D341Med (cell line): ENCODE measurements around the gene KRT16.
"Not testable (repeated sequence)": the region's sequence is repeated elsewhere in the genome, so short reads cannot be mapped to it uniquely, and the experiment has no call there.

Source experiments
- DNase-seq: peaks from one replicate; pipeline ENCODE4 v3.0.0; 2012; ENCODE audit warnings: low spot score

Gene KRT16

DNA sequence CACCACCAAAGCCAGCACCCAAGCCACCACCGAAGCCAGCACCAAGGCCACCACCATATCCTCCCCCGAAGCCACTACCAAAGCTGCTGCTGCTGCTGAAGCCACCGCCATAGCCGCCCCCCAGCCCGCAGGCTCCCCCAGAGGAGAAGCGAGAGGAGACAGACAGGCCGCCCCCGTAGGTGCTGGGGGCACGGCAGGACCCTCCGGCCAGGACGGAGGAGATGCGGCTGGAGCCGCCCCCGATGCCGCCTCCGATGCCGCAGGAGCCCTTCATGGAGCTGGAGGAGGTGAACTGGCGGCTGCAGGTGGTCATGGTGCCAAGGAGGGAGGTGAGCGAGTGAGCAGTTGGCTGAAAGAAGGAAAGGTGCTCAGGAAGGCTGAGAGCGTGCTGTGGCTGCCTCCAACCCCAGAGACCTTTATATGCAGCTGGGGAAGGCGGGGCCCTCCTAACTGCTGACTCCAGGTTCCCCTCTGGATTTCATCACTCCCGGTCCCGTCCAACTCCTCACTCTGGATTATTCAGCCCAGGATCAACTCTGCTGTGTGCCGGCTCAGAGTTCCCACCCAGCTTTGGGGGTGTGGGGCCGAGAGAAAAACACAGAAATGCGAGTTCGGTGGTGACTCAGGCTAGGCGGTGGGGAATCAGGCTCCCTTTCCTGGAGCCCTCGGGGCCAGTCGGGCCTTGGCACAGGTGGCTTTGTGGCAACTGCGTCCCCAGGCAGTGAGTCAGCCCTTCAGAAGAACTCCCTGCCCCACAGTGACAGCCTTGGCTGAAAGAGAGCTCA is at the start of gene KRT16:
TSS of gene KRT16 (minus strand) at position 392 of the 785 bp plus-strand sequence. CDS start at position 313, 79 bp downstream.
- not testable (repeated sequence) for DNase-seq

DNA sequence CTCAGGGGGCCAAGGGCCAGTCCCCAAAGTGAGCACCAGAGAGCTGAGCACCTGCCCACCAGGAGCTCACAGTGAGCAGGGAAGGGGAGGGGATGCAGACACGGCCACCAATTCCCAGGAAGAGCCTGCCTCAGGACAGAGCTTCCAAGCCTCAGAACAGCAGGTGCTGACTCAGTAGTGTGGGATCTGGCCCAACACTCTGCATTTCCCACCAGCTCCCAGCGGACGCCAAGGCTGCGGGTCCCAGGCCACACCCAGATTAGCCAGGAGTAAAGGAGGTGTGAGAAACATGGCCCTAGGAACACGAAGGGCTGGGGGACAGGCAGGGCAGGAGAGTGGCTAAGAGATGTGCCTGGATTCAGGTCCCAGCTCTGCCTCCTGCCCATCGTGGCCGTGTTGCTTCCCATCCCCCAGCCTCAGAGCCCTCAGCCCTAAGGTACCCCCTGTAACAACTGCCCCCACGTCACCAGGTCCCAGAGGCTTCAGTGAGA is 47.7 kb upstream of the KRT16 start:
- DNase-seq: no peak

DNA sequence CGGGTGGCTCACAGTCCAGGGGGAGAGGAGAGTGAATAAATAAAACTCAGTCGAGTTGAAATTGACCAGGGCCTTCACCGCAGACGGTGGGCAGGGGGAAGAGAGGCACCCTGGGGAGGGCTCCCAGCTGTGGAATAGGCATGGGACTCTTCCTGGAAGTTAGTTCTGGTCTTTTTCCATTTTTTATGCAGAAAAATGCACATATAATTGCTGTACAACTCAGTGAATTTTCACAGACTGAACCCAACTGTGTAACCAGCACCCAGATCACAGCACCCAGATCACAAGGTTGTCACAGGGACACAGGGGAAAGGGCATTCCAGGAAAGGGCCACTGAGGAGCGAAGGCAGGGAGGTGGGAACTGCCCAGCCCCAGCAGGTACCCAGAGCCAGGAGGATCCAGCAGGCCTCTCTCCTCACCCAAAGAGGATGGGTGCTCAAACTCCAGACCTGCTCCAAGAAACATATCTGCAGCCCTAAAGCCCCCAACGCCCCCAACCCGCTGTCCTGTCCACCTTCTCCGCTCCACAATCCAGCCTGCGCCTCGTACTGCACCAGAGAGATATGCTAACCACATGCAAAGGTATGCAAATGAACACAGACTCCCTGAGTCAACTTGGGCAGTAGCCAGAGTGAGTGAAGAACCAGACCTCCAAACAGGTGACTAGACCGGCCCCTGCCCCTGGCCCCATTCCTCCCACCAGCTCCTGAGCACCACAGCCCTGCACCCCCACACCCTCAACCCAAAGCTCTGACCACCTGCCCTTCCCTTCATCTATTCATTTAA is 47.1 kb upstream of the KRT16 start:
- no peak for DNase-seq

DNA sequence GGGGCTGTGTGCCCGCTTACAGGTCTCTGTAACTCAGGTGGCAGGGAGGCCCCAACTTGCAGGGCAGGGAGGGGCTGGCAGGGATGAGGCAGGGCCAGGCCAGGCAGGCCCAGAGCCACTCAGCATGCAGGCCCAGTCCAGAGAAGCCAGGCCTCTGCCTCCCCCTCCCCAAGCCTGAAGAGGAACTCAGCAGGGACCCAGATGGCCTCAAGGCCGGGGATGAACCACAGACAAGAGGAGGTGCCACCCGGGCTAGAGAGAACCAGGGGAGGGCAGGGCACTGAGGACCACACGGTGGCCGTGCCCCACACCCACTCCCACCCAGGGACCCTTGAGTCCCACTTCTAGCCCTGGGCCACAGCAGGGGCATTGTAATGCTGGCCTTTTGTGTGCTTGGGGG is 46.3 kb upstream of the KRT16 start:
- DNase-seq: no peak

DNA sequence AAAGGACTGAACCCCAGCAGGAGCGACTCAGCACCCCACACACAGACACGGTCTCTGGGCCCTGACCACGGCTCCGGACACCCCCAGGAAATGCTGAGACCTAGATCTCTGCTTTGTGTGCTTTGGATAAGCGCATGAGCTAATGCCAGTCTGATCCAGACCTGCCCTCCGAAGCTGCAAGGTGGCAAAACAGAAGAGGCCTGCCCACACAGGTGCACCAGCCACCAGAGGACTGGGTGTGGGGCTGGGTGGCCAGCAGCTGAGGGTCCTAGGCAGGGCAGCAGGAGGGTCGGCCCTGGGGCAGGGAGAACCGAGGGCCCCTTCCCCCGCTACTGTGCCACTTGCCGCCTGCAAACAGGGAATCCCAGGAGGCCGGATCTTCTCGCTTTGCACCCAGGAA is 45.4 kb upstream of the KRT16 start:
- no peak for DNase-seq

DNA sequence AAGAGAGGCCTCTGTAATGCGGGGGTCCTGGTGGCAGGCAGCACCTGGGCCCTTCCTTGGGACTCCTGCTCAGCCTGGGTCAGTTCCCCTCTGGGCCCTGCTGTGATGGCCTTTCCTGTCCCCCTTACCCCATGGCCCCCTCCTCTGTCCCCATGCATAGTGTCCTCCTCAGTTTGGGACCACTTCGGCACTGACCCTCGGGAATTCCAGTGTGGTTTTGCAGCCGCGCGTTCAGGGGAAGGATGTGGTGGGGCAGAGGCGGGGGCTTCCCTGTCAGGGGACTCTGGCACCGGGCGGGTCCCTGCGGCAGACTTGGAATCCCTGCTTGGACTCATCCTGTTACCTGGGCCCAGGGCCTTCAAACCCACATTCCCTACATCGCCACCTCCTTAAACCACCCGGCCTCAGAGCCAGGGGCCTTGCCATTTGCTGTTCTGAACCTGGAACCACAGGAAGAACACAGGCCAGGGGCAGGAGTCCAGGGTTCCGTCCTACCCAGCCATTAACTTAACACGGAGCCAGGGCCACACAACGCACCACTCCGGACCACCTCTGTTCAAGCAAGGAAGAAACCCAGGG is 44.7 kb upstream of the KRT16 start:
- DNase-seq: no peak

DNA sequence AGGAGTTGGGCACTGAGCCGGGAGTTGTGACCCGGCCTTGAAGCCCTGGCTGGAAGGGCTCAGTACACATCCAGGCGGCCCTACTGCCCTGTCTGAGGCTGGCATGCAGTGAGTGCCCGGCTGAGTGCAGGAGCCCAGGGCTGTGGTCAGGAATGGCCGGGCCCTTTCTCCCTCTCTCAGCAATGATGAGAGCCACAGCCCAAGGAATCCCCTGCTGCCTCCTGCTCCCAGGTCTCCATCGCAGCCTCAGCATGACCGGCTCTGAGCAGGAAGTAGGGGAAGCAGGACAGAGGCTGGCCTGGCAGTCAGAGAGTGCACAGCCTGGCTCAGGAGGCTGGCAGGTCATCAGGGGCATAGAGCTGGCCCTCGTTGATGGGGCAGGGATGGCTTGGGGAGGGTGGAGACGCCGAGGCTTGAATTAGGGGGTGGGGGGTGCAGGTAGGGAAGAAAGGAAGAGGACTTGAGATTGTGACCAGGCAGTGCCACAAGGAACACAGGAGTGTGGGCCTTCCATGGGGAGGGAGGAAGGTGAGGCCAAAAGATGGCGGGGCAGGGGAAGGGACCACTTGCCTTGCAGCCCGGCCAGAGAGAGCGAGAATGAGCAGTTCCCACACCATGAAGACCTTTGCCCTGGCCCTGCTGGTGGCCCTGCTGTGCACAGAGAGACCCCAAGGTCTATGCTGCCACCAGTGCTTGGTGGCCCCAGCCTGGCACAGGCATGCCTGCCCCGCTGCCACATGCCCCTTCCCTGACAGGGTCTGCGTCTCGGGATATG is 43.9 kb upstream of the KRT16 start:
- DNase-seq: no peak

DNA sequence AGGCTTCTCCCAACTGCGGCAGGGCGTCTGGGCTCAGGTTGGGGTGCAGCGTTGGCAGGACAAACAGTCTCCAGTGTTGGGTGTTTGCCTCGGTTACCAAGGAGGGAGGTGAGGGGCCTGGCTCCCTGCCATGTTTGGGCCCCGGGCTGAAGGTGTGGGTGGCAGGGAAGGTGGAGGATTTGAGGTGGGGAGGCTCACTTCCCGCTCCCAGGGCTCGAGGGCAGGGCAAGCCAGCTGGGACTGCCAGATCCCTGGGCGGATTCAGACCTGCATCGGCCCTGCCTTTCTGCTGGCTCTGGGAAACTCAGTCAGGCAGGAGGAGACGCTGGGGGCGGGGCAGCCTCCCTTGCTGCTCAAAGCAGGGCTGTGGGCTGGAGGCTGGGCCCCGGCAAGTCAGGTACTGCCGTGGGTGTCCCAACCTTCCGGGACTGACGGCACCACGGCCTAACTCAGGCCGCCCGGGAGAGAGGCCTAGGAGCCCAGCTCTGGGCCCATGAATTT is 43.1 kb upstream of the KRT16 start:
- no peak for DNase-seq

DNA sequence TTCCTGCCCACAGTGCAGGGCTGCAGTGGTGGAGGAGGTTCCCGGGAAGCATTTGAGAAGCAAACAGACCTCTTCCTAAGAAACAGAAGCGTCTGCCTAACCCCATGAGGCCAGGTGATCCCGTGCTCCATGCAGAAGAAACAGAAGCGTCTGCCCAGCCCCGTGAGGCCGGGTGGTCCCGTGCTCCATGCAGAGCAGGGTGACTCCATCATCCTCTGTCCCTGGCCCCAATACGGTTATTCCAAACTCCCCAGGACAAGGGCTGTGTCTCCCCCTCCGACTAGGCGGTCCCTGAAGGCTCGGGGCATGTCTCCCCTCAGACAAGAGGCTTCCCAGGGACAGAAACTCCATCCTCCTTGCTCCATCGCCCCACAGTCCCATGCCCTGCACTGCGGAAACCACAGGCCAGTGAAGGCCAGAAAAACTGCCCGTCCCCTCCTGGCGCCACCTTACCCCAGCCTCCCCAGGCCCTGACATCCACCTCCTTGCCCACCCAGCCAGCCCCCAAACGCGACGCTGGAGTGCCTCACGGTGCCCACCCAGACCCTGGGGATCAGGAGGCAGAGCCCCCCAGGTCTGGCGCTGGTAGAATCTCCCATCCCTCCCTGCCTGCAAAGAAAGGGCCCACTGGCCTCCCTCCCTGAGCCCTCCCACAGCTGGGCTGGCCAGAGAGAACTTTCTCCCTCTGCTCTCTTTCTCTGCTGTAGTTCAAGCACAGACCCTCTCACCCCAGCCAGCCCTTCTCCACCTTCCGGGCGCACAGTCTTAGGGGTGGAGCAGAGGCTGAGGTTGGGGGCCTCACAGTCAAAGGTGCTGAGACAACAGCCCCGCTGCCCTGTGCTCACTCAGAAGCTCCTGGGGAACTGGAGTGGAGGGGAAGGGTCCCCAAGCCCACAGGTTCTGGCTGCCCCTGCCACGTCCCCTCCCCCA is 42.4 kb upstream of the KRT16 start:
- DNase-seq: no peak

DNA sequence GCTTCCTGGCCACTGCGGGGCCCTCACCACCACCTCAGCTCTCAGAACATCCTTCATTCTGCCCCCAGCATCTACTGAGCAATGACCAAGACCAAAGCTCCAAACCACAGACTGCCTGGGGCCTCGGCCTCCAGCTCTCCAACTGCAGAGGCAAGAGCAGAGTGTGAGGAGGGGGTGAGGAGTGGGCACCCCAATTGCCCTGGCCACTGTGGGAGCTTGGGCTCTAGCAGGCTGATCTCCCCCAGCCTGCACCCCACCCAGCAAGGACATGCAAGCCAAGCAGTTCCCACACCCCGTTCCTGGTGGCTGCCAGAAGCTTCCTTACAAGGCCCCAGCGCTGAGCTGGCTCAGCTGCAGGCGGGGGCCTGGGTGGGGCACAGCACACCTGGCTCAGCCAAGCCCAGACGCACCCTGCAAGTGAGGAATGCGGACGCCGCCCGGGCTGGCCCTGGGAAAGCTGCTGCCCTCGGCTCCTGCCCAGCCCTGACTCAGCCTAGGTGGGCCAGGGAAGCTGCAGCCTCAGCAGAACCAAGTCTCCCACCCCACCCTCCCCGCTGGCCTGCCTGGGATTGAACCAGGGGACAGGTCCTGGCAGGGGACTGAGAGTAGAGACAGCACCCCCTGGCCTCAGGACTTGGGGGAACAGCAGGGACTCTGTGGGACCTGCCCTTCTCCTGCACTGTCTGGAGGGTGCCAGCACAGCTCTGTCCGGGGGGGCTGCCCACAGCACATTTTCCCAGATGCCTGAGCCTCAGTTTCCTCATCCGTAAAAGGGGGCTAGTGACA is 41.5 kb upstream of the KRT16 start:
- DNase-seq: no peak

DNA sequence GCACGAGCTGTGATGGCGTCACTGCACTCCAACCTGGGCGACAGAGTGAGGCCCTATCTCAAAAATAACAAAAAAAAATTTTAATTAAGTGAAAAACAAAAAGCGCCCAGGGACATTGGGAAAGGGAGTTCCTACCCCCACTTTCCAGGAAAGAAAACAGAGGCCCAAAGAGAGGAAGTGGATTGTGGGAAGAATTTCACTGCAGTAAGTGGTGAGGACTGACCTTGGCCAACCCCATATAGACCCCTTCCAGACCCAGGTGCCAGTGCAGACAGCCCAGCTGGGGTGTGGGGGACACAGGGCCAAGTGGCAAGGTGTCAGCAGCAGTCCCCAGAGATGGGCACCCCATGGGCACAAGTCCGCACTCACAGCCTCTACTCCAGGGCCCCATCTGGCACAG is 40.9 kb upstream of the KRT16 start:
- DNase-seq: no peak

DNA sequence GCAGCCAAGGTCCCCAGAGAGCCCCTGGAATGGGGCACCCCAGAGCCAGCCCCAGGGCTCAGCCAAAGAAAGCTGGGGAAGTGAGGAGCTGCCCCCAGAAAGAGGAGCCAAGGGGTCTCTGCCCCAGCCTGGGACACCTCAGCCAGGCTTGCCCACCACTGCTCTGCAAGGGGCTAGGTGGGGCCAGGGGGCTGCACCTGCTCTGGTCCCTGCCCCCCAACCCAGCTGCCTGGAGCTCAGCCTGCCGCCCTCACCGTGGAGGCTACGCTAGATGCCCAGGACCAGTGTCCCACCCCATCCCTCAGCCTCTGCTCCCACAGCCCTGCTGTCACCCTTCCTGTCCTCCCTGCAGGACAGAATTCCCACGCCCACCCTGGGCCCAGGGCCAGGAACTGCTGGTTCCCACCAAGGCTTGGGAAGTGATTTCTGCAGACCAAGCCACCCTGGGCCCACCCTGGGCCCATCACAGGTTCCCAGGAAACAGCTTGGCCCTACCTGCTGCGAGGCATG is 39.9 kb upstream of the KRT16 start:
- DNase-seq: no peak

DNA sequence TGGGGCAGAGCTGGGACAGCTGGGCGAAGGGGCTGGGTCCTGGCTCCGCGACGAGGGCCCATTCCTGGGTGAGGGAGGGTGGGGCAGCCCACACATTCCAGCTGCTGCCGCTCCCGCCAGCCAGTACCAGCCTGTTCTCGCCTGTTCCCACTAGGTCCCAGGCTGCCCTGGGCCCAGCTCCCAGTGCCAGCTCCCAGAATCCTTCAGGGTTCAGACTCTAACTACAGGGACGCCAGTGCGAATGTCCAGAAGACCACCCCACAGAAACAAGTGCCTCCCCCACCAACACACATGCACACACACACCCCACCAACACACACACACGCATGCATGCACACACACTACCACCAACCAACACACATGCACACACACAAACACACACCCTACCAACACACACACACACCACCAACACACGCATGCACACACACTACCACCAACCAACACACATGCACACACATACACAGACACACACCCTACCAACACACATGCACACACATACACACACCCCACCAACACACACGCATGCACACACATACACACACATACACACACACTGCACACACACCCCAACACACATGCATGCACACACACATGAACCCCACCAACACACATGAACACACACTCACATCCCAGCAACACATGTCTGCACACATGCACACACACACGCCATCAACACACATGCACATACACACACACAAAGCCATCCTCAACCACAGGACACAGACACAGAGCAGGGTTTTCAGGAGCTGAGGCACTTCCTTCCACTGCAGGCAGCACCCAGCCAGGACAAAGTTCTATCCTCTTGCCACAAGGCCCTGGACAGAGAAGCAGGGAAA is 39.3 kb upstream of the KRT16 start:
- DNase-seq: no peak

DNA sequence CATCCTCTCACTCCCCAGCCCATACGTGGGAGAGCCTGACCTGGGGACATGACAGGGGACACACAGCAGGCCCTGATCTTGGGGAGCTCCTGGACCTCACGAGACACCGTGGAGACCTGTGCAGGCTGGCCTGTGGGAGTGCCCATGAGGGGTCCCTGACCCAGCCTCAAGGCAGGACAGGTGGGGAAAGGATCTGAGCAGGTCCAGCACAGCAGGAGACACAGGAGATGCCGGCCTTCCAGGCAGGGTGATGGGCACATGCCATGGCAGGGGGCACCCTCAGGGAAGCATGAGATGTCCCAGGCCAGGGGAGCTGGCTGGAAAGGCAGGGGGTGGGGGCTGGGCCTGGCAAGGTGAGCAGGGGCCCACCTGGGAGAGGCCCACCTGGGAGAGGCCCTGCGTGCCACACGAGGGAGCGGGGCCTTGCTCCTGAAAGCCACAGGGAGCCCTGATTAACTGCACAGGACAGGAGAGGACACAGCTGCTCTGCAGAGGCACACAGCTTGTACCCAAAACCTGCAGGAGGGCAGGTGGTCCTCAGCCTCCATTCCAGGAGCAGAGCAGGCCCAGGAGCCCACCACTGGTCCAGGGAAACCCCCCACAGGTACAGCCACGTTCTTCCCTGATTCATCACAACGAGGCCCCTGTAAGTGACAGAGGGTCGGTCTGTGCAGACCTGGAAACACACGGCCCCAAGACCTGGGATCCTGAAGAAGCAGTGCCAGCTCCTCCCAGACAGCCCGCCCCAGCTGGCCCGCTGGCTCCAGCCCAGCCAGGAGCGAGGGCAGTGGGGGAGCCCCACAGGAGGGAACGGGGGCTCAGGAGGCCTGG is 38.4 kb upstream of the KRT16 start:
- DNase-seq: no peak

DNA sequence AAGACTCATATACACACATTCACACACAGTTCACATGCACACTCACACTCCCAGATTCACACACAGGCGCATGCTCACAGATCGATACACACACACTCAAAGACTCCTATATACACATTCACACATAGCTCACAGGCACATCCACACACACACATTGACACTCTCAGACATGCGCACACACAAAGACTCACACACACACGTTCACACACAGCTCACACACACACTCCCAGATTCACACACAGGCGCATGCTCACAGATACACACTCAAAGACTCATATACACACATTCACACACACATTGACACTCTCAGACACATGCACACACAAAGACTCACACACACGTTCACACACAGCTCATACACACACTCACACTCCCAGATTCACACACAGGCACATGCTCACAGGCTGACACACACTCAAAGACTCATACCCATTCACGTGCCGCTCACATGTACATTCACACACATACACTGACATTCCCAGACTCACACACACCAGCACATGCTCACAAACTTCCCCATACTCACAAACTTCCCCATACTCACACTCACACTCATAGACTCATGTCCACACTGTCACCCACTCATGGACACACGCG is 37.5 kb upstream of the KRT16 start:
- DNase-seq: no peak

DNA sequence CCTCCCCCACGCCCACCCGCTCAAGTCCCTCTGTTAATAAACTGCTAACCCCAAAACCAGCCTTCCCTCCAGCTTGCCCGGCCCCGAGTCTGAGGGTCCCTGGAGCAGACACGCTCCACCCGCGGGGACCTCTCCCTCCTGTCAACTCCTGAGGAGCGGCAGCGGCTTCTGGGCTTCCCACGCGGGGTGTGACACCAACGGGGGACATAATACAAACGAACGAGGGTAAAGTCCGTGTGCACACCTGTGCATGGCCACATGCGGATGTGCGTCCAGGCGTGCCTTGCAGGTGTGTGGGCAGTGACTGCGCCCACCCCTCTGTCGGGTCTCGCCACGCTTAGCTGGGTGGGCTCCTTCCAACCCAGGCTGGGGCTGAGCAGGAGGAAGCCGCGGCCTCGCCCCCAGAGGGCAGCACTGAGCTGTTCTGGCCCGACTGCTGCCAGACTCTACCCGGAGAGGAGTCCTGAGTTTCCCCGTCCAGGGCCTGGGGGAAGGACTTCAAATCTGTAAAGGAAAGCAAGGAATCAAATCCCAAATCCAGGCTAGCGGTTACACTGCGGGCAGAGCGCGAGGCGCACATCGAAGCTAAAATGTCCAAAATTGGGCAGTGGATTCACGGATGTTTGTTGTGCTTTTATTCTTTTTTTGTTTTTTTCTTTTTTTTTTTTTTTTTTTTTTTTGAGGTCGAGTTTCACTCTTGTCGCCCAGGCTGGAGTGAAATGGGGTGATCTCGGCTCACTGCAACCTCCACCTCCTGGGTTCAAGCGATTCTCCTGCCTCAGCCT is 36.0 kb upstream of the KRT16 start:
- peak; percentile 95 for DNase-seq

DNA sequence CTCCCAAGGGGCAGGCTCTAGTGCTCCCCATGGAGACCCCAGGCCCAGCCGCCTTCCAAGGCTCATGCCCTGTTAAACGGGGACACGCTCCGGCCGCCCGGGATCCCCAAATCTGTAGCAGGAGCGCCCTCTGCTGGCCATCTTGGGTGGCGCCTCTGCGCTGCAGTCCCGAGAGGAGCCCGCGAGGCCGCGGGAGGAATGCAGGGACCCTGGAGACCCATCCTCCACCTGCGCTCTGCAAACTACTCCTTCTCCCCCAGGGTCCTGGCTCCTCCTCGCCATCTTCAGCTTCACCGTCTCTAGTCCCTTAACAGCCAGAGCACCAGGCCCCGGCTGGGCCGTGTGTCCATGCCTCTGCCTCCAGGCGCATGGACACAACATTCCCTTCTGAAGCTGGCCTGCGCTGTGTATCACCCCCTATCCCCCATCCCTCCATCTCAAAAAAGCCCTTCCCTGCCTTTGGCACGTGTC is 35.4 kb upstream of the KRT16 start:
- DNase-seq: peak; percentile 97
